ENCODE data around the gene PDAP1. TPM values are rescaled to one million over a fixed set of nuclear protein-coding genes. Genes with fewer than 3 reads are reported as not detected.

The PDAP1 gene
- total RNA-seq, 1 donor = 33.7 TPM

GRCh38 chr7:99406557-99406956 lies 1.8 kb downstream of the PDAP1 start:
- Histone ChIP-seq H3K9me3 (ENCODE audit: low read depth, low read length) (no peaks in the 10 kb centered on the region), H2AFZ (ENCODE audit: low read length) (no peak overlapping the region), H3K36me3 (ENCODE audit: insufficient read depth, low read length) (peaks cover 39% of the 10 kb centered on the region), H3K4me3 (ENCODE audit: insufficient read depth, low read length) (peak overlapping the region; percentile 83), H3K4me1 (ENCODE audit: insufficient read depth, low read length) (peaks cover 39% of the 10 kb centered on the region), H4K20me1 (ENCODE audit: insufficient read depth, low read length) (peaks cover 63% of the 10 kb centered on the region), H3K27ac (ENCODE audit: low read depth, low read length) (peak overlapping the region; percentile 98), H3K79me2 (ENCODE audit: insufficient read depth, low read length) (peaks cover 88% of the 10 kb centered on the region), H3K4me2 (ENCODE audit: insufficient read depth, low read length) (peak overlapping the region; percentile 95), H3K27me3 (ENCODE audit: insufficient read depth, low read length) (no peaks in the 10 kb centered on the region)
- TF ChIP-seq, protein P1, sequence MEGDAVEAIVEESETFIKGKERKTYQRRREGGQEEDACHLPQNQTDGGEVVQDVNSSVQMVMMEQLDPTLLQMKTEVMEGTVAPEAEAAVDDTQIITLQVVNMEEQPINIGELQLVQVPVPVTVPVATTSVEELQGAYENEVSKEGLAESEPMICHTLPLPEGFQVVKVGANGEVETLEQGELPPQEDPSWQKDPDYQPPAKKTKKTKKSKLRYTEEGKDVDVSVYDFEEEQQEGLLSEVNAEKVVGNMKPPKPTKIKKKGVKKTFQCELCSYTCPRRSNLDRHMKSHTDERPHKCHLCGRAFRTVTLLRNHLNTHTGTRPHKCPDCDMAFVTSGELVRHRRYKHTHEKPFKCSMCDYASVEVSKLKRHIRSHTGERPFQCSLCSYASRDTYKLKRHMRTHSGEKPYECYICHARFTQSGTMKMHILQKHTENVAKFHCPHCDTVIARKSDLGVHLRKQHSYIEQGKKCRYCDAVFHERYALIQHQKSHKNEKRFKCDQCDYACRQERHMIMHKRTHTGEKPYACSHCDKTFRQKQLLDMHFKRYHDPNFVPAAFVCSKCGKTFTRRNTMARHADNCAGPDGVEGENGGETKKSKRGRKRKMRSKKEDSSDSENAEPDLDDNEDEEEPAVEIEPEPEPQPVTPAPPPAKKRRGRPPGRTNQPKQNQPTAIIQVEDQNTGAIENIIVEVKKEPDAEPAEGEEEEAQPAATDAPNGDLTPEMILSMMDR (IDR thresholded peaks at IDR 0.05; ENCODE audit: extremely low read depth, low read depth, low read length) = no peak
- peak; percentile 59 for DNase-seq (ENCODE audit: insufficient read length, low spot score, missing footprints)

DNA sequence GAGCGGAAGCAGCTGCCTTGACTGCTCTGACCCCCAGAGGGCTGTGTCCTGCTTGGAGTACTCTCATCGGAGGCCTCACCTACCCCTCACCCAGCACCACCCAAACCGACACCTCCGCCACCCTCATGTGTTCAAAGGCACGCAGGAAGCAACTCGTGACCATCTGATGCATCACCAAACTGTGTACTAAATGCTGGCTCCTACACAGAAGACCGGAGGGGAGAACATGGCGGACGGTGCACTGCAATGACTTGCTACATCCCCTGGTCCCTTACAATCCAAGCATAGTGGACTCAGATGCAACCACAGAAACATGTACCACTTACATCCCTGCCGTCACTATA lies 3.4 kb downstream of the PDAP1 start:
- H3K27ac ChIP-seq (ENCODE audit: low read depth, low read length) = no peak overlapping the region
- H3K9me3 ChIP-seq (ENCODE audit: low read depth, low read length) = no peaks in the 10 kb centered on the region
- H4K20me1 ChIP-seq (ENCODE audit: insufficient read depth, low read length) = peaks cover 59% of the 10 kb centered on the region
- peaks cover 37% of the 10 kb centered on the region for H3K4me1 ChIP-seq (ENCODE audit: insufficient read depth, low read length)
- H3K4me2 ChIP-seq (ENCODE audit: insufficient read depth, low read length) = no peak overlapping the region
- no peak for DNase-seq (ENCODE audit: insufficient read length, low spot score, missing footprints)
- H3K79me2 ChIP-seq (ENCODE audit: insufficient read depth, low read length) = peaks cover 76% of the 10 kb centered on the region
- no peaks in the 10 kb centered on the region for H3K27me3 ChIP-seq (ENCODE audit: insufficient read depth, low read length)
- no peak overlapping the region for H3K4me3 ChIP-seq (ENCODE audit: insufficient read depth, low read length)
- H2AFZ ChIP-seq (ENCODE audit: low read length) = no peak overlapping the region
- H3K36me3 ChIP-seq (ENCODE audit: insufficient read depth, low read length) = peaks cover 40% of the 10 kb centered on the region
- TF ChIP-seq, protein P1 (IDR thresholded peaks at IDR 0.05; ENCODE audit: extremely low read depth, low read depth, low read length) = no peak

DNA sequence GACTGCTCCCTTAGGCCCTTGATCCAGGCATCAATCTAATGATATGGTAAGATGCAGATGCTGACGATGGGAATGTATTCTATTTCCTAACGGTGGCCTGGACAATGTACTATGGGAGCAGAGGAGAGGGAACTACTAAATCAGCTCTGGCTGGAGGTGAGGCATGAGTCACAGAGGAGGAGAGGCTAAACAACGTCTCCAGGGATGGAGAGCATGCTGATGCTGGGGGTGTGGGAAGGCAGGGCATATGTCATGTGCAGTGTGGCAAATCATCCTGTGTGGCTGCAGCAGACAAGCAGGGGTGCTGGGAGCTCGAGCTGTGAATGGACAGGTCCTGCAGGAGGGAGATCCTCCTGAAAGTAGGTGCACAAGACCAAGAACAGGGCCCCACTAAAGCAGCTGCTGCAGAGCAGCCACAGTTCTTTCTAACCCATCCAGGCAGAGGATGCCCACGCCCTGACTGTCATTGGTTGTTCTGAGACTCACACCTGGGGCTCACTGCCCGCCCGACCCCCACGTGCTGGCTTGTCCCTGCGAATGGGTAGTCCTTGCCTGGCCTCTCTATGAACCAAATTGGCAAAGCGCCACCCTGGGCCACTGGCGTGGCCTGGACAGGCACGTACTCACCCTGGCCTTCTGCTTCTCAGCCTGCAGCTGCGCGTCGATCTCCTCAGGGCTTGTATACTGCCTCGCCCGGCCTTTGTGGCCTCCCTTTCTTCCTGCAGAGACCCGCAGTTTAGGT lies 4.0 kb downstream of the PDAP1 start:
- Histone ChIP-seq H3K4me3 (ENCODE audit: insufficient read depth, low read length) (no peak overlapping the region), H3K79me2 (ENCODE audit: insufficient read depth, low read length) (peaks cover 70% of the 10 kb centered on the region), H3K4me2 (ENCODE audit: insufficient read depth, low read length) (peak overlapping the region; percentile 4), H3K27me3 (ENCODE audit: insufficient read depth, low read length) (no peaks in the 10 kb centered on the region), H3K9me3 (ENCODE audit: low read depth, low read length) (no peaks in the 10 kb centered on the region), H3K4me1 (ENCODE audit: insufficient read depth, low read length) (peaks cover 32% of the 10 kb centered on the region), H3K27ac (ENCODE audit: low read depth, low read length) (no peak overlapping the region), H4K20me1 (ENCODE audit: insufficient read depth, low read length) (peaks cover 56% of the 10 kb centered on the region), H3K36me3 (ENCODE audit: insufficient read depth, low read length) (peaks cover 46% of the 10 kb centered on the region), H2AFZ (ENCODE audit: low read length) (no peak overlapping the region)
- TF ChIP-seq, protein P1 (IDR thresholded peaks at IDR 0.05; ENCODE audit: extremely low read depth, low read depth, low read length) = no peak
- DNase-seq (ENCODE audit: insufficient read length, low spot score, missing footprints) = peak; percentile 95

GRCh38 chr7:99403764-99404163 lies 4.6 kb downstream of the PDAP1 start:
- Histone ChIP-seq H3K9me3 (ENCODE audit: low read depth, low read length) (no peaks in the 10 kb centered on the region), H3K79me2 (ENCODE audit: insufficient read depth, low read length) (peaks cover 64% of the 10 kb centered on the region), H3K4me3 (ENCODE audit: insufficient read depth, low read length) (no peak overlapping the region), H3K27ac (ENCODE audit: low read depth, low read length) (peak overlapping the region; percentile 25), H3K27me3 (ENCODE audit: insufficient read depth, low read length) (no peaks in the 10 kb centered on the region), H2AFZ (ENCODE audit: low read length) (no peak overlapping the region), H3K4me1 (ENCODE audit: insufficient read depth, low read length) (peaks cover 31% of the 10 kb centered on the region), H4K20me1 (ENCODE audit: insufficient read depth, low read length) (peaks cover 56% of the 10 kb centered on the region), H3K36me3 (ENCODE audit: insufficient read depth, low read length) (peaks cover 48% of the 10 kb centered on the region), H3K4me2 (ENCODE audit: insufficient read depth, low read length) (peak overlapping the region; percentile 4)
- TF ChIP-seq, protein P1 (IDR thresholded peaks at IDR 0.05; ENCODE audit: extremely low read depth, low read depth, low read length) = no peak
- DNase-seq (ENCODE audit: insufficient read length, low spot score, missing footprints) = peak; percentile 49
